ENCODE results near the gene PTPRT.

DNA sequence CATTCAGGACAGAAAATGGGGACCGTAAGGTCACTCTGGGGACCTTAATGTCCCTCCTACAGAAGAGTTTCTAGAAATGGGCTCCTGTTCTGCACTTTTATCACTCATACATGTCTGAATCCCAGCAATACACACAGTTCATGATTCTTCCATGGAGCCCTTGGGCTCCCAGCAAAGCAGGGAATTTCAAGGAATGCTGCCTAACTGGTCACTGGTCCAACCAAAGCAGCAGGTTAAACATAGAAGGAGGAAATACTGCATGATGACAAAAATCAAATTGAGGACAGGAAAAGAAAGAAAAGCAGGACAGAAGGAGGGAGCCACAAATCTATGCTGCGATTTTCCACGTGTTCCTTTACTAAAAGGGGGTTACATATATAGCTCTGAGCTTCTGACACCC, 300.2 kb downstream of the PTPRT start:
- TF ChIP-seq, protein P1, sequence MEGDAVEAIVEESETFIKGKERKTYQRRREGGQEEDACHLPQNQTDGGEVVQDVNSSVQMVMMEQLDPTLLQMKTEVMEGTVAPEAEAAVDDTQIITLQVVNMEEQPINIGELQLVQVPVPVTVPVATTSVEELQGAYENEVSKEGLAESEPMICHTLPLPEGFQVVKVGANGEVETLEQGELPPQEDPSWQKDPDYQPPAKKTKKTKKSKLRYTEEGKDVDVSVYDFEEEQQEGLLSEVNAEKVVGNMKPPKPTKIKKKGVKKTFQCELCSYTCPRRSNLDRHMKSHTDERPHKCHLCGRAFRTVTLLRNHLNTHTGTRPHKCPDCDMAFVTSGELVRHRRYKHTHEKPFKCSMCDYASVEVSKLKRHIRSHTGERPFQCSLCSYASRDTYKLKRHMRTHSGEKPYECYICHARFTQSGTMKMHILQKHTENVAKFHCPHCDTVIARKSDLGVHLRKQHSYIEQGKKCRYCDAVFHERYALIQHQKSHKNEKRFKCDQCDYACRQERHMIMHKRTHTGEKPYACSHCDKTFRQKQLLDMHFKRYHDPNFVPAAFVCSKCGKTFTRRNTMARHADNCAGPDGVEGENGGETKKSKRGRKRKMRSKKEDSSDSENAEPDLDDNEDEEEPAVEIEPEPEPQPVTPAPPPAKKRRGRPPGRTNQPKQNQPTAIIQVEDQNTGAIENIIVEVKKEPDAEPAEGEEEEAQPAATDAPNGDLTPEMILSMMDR (IDR thresholded peaks at IDR 0.05) = no peak
- no peak for TF ChIP-seq POLR2A (IDR thresholded peaks at IDR 0.05)

Measured in Peyer's patch (tissue), 4 donors.